HG02943 (cell line): ENCODE results near the gene PCDHGC5.
A peak's percentile ranks its signal among the peaks of the same experiment; 100 is the strongest.

Experiments used
- ATAC-seq: cut with Tn5 transposase; IDR thresholded peaks from one replicate; pipeline ENCODE4 v1.9.1; 2021; ENCODE audit warnings: mild to moderate bottlenecking, low read depth, moderate library complexity; ENCODE audit not compliant: unreplicated experiment

The PCDHGC5 gene

DNA sequence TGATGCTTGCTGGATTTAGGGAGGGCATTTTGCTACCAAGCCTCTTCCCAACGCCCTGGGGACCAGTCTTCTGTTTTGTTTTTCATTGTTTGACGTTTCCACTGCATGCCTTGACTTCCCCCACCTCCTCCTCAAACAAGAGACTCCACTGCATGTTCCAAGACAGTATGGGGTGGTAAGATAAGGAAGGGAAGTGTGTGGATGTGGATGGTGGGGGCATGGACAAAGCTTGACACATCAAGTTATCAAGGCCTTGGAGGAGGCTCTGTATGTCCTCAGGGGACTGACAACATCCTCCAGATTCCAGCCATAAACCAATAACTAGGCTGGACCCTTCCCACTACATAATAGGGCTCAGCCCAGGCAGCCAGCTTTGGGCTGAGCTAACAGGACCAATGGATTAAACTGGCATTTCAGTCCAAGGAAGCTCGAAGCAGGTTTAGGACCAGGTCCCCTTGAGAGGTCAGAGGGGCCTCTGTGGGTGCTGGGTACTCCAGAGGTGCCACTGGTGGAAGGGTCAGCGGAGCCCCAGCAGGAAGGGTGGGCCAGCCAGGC, 23.0 kb downstream of the PCDHGC5 start:
- no peak for ATAC-seq

DNA sequence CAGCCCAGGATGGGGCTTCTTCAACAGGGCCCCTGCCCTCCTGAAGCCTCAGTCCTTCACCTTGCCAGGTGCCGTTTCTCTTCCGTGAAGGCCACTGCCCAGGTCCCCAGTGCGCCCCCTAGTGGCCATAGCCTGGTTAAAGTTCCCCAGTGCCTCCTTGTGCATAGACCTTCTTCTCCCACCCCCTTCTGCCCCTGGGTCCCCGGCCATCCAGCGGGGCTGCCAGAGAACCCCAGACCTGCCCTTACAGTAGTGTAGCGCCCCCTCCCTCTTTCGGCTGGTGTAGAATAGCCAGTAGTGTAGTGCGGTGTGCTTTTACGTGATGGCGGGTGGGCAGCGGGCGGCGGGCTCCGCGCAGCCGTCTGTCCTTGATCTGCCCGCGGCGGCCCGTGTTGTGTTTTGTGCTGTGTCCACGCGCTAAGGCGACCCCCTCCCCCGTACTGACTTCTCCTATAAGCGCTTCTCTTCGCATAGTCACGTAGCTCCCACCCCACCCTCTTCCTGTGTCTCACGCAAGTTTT, 23.6 kb downstream of the PCDHGC5 start:
- ATAC-seq: no peak

DNA sequence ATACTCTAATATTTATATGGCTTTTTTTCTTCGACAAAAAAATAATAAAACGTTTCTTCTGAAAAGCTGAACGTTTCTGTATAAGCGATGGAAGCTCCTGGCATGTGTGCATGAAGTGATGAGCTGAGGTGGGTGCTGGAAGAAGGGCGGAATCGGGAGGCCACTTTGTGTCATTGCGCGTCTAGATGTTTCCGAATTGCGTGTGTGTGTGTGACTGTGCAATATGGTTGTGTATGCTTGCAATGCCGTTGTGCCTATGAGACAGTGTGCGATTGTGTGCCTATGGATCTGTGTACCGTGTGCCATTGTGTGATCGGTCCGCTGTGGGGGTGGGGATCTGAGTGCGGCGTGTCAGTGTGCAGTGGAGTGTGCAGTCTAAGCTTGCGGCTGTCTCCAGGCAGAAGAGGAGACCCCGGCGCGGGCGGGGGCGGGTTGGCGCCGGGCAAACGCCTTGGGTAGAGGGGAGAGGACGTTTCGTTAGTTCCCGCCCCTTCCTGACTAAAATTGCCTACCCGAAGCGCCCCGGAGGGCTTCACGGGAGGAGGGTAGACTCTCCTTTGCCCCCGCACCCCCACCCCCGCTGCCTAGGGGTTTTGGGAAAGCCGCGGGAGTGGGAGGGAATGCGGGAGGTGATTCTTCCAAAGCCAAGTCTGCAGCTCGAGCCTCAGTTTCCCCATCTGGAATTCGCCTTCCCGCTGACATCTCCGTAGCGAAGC, 24.2 kb downstream of the PCDHGC5 start:
- ATAC-seq: no peak

DNA sequence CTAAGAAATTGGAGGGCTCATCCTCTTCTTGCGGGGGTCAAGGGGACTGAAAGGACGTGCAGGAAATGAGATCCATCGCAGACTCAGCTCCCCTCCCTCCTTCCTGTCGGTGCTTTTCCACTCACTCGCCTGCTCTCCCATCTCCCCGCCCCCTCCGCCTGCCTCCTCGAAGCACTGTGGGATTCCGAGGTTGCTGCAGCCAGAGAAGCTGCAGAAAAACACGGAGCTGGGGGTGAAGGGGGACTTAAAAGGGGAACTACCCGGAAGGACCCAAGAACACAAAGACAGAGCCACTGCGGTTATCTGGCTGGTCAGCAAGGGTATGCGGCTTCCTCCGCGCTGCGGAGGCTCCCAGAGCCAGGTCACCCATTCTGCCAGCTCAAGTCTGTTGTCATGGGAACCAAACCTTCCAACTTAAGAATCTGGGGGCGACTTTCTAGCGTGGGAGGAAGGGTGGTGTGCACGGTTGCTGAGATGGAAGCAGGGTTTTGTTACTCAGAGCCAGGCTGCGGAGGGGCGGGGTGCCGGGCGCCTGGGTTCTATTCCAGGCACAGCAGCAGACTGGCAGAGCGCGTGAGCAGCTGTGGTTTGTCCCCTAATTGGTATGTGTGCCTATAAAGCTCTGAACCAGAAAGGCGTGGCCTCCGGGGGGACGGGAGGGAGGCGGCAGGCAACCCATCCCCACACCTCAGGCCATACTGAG, 24.9 kb downstream of the PCDHGC5 start:
- ATAC-seq: no peak

DNA sequence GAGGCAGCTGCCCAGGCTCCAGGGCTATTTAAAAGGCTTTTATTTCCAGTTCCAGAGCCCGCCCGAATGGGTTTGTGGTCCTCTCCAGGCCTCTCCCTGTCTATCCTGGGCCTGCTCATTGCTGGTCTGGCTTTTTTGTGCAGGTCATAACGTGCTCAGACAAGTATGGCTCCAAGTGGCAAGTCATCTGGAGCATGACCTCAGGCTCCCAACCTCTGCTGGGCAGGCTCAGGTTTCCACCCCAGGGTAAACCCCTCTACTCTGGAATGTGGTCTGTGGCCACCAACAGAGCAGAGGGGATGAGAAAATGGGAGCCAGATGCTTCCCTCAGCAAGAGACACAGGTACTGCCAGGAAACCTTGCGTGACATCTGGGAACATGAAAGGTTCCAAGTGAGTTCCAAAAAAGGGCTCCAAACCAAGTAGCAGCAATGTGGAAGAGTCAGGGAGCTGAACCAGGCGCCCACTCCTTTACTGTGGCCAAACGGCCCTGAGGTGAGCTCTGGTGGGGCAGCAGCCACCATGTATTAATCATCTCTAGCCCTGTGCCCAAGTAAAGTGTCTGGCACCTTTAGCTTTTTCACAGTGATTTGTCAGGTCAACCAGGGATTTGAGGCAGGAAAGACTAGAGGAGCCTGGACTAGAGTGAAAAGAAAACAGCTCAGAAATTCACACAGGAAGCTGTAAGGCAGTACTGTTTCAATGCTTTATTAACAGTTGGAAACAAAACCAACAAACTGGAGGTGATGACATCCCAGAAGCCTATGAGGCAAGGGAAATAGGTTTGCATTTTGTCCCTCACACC, 25.7 kb downstream of the PCDHGC5 start:
- no peak for ATAC-seq

DNA sequence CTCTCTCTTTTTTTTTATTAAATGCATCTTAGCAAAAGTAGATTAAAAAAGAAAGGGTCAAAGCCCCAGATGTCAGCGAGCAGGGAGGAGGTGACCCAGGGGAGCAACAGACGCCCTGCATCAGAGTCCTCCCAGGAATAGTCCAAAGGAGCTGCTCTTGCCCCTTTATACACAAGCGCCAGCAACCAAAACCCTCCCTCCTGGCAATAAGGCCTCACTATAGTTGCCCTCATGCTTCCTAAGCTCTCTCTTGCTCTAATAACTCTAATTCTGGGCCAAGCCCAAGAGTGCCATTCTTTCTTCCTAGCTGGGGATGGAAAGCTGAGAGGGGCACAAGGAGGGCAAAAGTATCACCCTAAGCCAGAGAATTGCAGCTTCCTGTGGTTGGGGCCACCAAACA, 26.3 kb downstream of the PCDHGC5 start:
- no peak for ATAC-seq

DNA sequence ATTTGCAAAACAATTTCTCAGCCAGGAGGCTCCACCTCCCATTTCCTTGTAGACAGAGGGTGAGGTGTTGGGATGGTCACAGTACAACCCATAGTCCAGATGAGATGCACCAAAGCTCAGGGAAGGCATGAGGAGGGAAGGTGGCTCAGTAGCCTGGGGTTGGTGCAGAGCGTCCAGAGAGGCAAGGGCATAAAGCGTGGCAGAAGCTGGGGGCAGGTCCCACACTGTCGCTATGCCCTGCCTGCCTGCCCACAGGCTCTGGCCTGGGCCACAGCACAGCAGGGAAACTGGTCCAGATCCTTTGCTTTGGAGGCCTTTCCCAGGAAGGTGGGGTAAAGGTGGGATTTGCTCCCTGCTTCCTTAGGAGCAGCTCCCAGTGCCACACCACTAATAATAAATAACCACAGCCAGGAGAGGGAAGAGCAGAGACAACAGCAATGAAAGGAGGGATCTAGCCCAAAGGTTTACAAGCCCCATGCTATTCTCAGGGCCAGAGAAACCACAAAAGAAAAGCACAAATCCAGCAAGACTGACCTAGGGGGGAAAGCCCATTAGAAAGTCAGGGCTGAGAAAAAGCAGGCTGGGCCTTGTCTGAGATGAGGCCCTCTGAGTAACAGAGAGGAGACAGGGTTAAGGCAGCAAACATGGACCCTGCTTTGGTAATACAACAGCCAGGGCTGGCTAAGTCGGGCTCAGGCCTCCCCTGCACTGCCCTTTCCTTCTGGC, 27.2 kb downstream of the PCDHGC5 start:
- ATAC-seq: no peak

DNA sequence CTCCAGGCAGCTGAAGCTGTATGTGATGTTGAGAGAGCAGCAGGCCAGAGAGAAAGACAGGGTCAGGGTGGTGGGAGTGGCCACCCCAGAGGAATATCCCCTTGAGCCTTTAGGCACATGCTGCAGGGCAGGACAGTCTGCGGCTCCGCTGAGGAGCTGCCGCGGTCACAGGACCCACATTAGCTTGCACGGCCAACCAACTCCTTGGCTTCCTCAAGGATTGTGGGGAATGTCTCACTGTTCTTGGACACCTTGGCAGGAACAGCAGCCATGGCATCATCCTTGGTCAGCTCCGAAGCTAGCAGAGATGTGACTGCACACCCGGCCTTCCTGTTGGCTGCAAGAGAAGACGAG, 27.8 kb downstream of the PCDHGC5 start:
- no peak for ATAC-seq

DNA sequence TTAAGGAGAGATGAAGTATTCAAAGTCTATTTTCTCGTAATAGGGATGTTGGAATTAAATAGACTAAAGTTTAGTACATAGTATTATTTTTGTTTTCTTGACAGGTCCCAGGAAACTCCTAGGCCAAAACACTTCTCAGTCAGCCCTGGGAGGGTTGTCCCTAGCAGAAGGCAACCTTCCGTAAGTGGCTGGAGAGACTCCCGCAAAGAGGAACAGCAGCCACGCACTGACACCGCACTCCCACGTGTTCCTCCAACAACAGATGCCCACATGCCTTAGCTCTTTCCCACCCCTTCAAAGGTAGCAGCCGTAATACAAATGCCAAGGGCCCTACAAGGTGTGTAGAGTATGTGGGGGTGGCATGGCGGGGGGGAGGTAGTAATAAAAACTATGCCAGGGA, 28.4 kb downstream of the PCDHGC5 start:
- ATAC-seq: no peak

DNA sequence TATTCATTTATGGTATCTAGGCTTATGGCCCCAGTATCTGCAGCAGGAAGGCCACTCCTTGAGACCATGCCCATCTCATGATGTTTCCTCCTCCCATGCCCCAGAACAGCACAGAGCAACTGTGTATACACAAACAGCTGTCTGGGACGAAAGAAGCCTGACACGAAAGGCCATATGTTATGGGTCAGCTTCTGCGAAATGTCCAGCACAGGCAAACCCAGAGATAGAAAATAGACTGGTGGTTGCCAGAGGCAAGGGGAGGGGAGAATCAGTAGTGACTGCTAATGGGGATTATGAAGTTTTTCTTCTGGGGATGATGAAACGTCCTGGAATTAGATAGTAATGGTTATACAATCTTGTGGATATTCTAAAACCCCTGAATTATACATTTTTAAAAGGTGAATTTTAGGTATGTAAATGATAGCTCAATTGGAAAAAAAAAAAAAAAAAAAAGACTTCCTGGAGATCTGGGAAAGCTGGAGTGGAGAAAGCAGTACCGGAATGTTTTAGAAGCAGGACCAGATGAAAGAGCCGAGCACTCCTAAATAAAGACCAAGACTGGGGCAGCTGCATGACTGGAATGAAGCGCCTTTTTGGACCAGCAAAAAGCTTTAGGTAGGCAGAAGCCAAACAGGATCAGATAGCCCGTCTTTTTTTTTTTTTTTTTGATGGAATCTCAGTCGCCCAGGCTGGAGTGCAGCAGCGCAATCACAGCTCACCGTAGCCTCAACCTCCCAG, 29.2 kb downstream of the PCDHGC5 start:
- ATAC-seq: no peak

DNA sequence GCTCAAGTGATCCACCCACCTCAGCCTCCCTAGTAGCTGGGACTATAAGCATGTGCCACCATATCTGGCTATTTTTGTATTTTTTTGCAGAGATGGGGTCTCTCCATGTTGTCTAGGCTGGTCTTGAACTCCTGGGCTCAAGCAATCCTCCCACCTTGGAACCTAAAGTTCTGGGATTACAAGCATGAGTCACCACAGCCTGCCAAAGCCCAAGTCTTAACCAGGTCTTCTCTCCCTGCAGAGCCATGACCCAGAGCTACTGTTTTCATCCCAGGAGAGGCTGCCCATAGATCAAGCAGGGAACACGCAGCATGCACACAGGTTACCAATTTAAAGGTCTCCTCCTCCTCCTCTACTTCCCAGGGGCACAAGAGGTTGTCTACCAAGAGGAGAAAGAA, 29.7 kb downstream of the PCDHGC5 start:
- no peak for ATAC-seq

DNA sequence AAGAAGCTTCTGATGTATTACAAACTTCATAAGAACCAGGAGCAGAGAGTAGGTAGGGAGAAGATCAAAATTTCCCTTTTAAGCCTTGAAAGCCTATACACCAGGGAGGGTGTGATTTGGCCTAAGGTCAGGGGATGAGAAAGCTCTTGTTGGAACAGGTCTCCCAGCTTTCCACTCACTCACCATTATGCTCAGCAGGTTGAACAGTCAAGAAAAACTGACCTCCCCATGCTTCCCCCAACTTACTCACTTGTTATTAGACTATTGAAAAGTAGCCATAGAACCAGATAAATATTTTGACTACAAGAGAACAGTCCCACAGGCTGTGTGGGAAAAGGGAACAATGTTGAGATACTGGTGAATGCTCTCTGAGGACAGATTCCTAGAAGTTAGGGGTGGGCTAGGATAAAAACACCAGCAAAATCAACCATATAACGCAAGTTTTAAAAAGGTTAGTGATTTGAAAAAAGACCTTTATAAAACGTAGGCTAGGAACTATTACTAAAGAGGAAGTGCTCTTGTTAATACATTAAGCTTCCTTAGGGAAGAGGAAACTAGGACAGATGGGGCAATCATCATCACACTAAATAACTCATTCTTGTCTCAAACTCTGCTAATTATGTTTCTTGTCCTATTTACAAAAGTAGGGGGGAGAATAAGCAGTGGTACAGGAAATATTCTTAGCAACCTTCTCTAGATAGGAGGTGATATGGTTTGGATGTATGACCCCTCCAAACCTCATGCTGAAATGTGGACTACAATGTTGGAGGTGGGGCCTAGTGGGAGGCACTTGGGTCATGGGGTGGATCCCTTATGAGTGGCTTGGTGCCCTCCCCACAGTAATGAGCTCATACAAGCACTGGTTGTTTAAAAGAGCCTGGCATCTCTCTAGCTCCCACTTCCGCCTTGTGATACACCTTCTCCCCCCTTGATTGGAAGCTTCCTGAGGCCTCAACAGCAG, 31.0 kb downstream of the PCDHGC5 start:
- no peak for ATAC-seq

DNA sequence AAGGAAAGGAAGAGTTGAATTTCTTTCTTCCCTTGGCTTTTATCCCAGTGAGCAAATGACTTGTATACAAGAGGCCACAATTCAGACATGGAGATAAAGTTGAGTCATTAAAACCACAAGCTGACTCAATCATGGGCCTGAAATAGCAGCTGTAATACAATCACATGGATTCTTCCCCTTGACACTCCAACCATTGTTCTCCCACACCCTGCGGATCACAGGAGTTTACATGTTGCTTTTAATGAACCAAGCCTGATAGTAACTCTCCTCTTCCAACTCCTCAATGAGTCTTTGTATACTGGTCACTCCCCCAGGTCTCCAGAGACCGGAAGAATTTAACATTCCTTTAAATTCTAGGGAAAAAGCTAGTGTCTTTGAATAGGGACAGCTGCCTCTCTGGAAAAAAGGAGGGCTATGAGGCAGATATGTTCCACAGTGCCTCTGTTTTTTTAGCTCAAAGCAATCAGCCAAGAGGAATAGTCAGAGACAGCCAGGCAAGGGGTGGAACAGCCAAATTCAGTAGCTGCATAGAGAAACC, 32.4 kb downstream of the PCDHGC5 start:
- ATAC-seq: no peak

DNA sequence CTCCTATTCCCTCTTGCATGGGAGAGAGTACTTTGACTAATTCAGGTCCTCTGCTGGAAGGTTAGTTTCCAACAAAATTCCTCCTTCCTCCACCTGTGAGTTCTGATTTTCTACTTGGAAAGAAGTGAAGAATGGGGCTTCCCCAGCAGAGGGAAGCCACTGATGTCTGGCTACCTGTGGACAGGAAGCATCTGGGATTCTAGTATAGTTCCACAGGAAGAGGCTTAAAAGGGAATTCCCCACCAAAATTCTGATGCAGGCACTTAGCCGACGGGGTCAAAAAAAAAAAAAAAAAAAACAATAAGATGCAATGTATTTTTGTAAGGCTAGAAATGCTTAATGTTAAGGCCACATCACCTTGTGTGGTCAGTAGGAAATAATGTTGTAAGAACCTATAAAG, 33.4 kb downstream of the PCDHGC5 start:
- no peak for ATAC-seq

DNA sequence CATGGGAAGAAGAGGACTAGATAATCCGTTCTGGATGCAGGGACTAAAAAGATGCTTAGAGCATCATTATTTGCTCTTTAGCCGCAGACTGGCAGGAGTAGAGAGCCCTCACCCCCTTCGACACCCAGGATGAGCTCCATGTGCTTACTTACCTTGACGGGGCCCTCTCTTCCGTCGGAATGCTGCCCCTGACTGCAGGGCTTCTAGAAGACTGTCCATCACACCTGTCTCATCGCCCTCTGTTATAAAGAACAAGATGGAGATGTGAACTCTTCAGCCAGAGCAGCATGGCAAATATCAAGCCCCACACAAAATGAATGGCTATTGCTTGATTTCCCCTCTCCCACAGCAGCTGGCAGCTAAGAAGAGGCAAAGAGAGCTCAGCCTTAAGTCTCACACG, 35.1 kb downstream of the PCDHGC5 start:
- no peak for ATAC-seq

DNA sequence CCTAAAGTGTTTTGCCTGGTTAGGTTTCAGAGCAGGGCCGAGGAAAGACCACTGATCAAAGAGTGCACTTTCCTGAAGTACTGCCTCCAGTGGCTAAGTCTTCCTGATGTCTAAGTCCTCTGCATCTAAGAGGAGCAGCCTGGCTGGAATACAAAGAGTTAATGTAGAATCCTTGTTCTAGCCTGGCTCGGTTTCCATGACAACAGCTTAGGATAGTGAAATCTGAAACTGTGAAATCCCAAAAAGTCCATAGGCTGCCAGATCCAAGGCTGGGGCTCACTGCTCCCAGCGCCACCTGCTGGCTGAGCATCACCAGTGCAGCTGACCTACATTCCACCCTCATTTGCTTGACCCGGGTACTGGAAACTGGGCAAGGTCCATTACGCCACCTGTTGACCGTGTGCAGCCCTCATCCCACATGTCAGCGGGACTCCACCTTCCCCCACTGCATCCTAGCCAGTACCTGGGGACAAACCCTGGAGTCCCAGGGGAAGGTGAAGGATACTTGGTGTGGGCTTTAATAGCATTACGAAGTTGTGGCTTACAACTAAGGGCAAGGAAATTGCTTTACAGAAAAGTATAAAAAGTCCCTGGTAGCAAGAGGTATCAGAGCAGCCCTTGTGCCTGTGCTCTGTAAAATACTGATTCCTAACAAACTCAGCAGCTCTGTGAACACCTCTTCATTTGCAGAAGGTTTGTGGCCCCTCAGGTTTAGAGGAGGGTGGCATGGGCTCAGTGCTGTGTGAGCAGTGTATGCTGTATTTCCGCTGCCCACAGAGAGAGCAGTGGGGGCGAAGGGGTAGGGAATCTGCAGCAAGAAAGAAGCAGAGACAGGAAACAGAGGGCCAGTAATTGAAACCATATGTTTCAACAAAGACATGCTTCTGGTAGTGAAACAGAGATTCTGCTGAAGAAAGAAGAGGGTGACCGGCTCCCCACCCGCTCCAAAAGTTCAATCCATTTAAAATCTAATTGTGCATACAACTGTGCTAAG, 36.0 kb downstream of the PCDHGC5 start:
- ATAC-seq: peak; percentile 82

DNA sequence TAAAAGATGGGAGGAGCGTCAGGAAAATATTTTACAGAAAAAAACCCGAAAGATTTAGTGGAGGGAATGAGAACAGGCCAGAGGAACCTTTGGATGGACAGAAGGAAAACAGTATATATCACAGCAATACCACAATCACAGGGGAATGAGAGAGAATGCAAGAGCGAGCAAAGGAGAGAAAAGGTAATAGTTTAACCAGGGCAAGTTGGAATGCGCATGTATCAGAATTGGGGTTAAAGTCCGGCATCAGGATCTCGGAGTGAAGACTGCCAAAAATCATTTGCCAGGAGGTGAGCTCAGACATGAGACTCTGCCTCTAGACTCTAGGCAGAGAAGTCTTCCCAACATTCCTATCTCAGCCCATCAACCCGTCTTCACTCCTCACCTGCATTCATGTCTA, 36.8 kb downstream of the PCDHGC5 start:
- no peak for ATAC-seq
